G401.6 (cell line): ENCODE results near the gene HOXB6.

Experiments
- FAIRE-seq: peaks from 2 replicates; lab custom pipeline; 2012; peaks lifted over from hg19 to GRCh38; lab: Jason Lieb, UNC

The HOXB6 gene

GRCh38 chr17:48552466-48553189, 52.2 kb downstream of the HOXB6 start:
- FAIRE-seq: no peak

- no peak for FAIRE-seq
These were observed 53.0 kb downstream of the HOXB6 start for GRCh38 chr17:48551596-48552465.

- FAIRE-seq: no peak
These were observed 53.6 kb downstream of the HOXB6 start for GRCh38 chr17:48551214-48551555.

GRCh38 chr17:48550502-48551213, 54.1 kb downstream of the HOXB6 start:
- FAIRE-seq: no peak

- FAIRE-seq: no peak
These were observed 54.8 kb downstream of the HOXB6 start for GRCh38 chr17:48549914-48550501.

- no peak for FAIRE-seq
These were observed 55.5 kb downstream of the HOXB6 start for GRCh38 chr17:48549281-48549630.

GRCh38 chr17:48548523-48549280, 56.1 kb downstream of the HOXB6 start:
- FAIRE-seq: peak; percentile 82

- peak; percentile 68 for FAIRE-seq
These were observed 56.8 kb downstream of the HOXB6 start for GRCh38 chr17:48547808-48548522.

- peak; percentile 90 for FAIRE-seq
These were observed 57.6 kb downstream of the HOXB6 start for GRCh38 chr17:48546924-48547807.

- peak; percentile 27 for FAIRE-seq
These were observed 58.5 kb downstream of the HOXB6 start for GRCh38 chr17:48546137-48546923.
